Brain microvascular endothelial cell (primary cell): Measurements from ENCODE around the gene MRFAP1.
"Not testable (repeated sequence)": the region's sequence is repeated elsewhere in the genome, so short reads cannot be mapped to it uniquely, and the experiment has no call there.

Source experiments
- DNase-seq: peaks from one replicate; pipeline ENCODE4 v3.0.0-alpha.2; 2020
- H3K27ac ChIP-seq: fragments of 250-450 bp; sonication (Bioruptor Pico); 2 replicates; pipeline ENCODE4 v1.5.1; 2020; ENCODE audit warnings: mild to moderate bottlenecking, moderate library complexity
- H3K27me3 ChIP-seq: fragments of 250-450 bp; sonication (Bioruptor Pico); replicated peaks from 2 replicates; pipeline ENCODE4 v1.5.1; 2020; ENCODE audit warnings: mild to moderate bottlenecking
- H3K36me3 ChIP-seq: fragments of 250-450 bp; sonication (Bioruptor Pico); replicated peaks from 2 replicates; pipeline ENCODE4 v1.5.1; 2020; ENCODE audit warnings: mild to moderate bottlenecking
- H3K4me3 ChIP-seq: 2 replicates; pipeline ENCODE4 v1.5.1; 2011; ENCODE audit warnings: low read depth, mild to moderate bottlenecking, control low read depth, low read length, moderate library complexity
- in situ Hi-C: cut with HindIII; loops from 2 replicates; pipeline ENCODE4 v1.10.0; 2017; ENCODE audit warnings: low sequenced_read_pairs, low pct_ligation_motif_present
- TF ChIP-seq, protein P1 (sequence below): IDR thresholded peaks from 2 replicates; pipeline ENCODE4 v1.5.1; 2011; ENCODE audit warnings: low read depth, mild to moderate bottlenecking, moderate library complexity, low read length, control low read depth, inconsistent platforms; ENCODE audit errors: missing control alignments

The MRFAP1 gene

DNA sequence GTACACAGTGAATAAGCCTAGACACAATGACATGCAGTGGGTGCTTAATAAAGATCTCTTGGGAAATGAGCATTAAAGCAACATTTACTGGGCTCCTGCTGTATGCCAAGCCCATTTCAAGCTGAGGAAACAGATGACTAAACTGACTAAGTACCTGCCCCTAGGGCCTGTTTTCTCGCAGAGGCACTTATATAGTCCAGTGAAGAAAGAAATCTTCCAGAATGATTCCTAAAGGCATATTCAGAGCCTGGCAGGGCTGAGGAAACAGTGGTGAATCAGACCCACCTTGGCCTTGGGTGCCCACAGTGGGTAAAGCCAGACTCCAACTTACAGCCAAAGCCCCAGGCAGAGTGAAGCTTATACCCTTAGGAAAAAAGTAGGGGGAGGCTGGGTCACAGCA, 31.2 kb downstream of the MRFAP1 start:
- Histone ChIP-seq H3K4me3 (no peak overlapping the region), H3K27ac (no peak overlapping the region), H3K27me3 (no peaks in the 10 kb centered on the region), H3K36me3 (peaks cover 3% of the 10 kb centered on the region)
- in situ Hi-C loops, result no loop called here
- TF ChIP-seq, protein P1, sequence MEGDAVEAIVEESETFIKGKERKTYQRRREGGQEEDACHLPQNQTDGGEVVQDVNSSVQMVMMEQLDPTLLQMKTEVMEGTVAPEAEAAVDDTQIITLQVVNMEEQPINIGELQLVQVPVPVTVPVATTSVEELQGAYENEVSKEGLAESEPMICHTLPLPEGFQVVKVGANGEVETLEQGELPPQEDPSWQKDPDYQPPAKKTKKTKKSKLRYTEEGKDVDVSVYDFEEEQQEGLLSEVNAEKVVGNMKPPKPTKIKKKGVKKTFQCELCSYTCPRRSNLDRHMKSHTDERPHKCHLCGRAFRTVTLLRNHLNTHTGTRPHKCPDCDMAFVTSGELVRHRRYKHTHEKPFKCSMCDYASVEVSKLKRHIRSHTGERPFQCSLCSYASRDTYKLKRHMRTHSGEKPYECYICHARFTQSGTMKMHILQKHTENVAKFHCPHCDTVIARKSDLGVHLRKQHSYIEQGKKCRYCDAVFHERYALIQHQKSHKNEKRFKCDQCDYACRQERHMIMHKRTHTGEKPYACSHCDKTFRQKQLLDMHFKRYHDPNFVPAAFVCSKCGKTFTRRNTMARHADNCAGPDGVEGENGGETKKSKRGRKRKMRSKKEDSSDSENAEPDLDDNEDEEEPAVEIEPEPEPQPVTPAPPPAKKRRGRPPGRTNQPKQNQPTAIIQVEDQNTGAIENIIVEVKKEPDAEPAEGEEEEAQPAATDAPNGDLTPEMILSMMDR, result no peak
- no peak for DNase-seq

DNA sequence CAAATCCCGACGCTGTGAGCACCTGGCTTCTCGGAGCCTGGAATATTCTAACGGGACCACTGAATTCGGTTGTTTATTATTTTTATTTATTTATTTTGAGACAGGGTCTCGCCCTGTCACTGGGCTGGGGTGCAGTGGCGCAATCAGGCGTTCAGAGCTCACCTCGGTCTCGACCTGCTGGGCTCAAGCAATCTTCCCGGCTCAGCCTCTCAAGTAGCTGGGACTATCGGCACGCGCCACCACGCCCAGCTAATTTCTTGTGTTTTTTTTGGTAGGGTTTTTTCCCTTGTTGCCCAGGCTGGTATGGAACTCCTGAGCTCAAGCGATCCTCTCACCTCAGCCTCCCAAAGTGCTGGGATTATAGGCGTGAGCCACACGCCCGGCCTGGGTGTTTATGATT, 31.6 kb downstream of the MRFAP1 start:
- in situ Hi-C loops, result no loop called here
- DNase-seq, result no peak
- TF ChIP-seq, protein P1, result no peak
- Histone ChIP-seq H3K36me3 (peaks cover 3% of the 10 kb centered on the region), H3K27ac (no peak overlapping the region), H3K4me3 (no peak overlapping the region), H3K27me3 (no peaks in the 10 kb centered on the region)

DNA sequence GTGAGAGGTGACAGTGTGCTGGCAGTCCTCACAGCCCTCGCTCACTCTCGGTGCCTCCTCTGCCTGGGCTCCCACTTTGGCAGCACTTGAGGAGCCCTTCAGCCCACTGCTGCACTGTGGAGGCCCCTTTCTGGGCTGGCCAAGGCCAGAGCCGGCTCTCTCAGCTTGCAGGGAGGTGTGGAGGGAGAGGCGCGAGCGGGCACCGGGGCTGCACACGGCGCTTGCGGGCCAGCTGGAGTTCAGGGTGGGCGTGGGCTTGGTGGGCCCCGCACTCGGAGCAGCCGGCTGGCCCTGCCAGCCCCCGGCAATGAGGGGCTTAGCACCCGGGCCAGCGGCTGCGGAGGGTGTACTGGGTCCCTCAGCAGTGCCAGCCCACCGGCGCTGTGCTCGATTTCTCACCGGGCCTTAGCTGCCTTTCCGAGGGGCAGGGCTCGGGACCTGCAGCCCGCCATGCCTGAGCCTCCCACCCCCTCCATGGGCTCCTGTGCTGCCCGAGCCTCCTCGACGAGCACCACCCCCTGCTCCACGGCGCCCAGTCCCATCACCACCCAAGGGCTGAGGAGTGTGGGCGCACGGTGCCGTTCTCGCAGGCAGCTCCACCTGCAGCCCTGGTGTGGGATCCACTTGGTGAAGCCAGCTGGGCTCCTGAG, 32.2 kb downstream of the MRFAP1 start:
- H3K27ac ChIP-seq, H3K27me3 ChIP-seq, DNase-seq, in situ Hi-C loops, H3K4me3 ChIP-seq, H3K36me3 ChIP-seq: not testable (repeated sequence)

DNA sequence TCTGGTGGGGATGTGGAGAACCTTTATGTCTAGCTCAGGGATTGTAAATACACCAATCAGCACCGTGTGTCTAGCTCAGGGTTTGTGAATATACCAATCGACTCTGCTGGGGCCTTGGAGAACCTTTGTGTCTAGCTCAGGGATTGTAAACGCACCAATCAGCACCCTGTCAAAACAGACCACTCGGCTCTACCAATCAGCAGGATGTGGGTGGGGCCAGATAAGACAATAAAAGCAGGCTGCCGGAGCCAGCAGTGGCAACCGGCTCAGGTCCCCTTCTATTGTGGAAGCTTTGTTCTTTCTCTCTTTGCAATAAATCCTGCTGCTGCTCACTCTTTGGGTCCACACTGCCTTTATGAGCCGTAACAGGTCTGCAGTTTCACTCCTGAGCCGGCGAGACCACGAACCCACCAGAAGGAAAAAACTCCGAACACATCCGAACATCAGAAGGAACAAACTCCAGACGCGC, 32.7 kb downstream of the MRFAP1 start:
- H3K27me3 ChIP-seq, H3K36me3 ChIP-seq, in situ Hi-C loops: not testable (repeated sequence)
- Histone ChIP-seq H3K27ac (peak overlapping the region; percentile 15), H3K4me3 (peak overlapping the region; percentile 69)
- DNase-seq, result peak; percentile 39

DNA sequence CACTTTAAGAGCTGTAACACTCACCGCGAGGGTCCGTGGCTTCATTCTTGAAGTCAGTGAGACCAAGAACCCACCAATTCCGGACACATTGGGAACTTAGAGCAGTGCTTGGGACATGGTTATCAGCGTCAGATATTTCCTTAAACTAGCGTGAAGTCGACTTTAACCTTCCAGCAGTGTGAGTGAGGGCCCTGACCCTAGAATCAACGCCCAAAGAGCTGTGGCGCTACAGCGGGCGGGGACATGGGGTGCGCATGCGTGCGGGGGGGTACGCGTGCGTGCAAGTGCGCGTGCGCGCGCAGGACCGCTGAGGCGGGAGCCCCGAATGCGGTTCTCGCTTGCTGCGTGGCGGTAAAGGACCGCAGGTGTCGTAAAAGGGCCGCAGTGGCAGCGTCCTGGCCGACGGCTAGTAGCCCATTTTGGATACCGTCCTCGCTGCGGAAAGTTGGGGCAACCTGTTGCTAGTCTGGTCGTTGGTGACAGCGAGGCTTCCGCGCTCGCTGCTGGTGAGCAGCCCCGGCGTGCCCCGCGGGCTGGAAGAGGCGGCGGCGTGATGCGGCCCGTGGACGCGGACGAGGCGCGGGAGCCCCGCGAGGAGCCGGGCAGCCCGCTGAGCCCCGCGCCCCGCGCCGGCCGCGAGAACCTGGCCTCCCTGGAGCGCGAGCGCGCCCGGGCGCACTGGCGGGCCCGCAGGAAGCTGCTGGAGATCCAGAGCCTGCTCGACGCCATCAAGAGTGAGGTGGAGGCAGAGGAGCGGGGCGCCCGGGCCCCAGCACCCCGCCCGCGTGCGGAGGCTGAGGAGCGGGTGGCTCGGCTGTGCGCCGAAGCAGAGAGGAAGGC, 33.4 kb downstream of the MRFAP1 start:
- Histone ChIP-seq H3K27ac (peak overlapping the region; percentile 15), H3K36me3 (peaks cover 3% of the 10 kb centered on the region), H3K4me3 (peak overlapping the region; percentile 69), H3K27me3 (no peaks in the 10 kb centered on the region)
- in situ Hi-C loops, result no loop called here
- TF ChIP-seq, protein P1, result no peak
- peak; percentile 86 for DNase-seq

DNA sequence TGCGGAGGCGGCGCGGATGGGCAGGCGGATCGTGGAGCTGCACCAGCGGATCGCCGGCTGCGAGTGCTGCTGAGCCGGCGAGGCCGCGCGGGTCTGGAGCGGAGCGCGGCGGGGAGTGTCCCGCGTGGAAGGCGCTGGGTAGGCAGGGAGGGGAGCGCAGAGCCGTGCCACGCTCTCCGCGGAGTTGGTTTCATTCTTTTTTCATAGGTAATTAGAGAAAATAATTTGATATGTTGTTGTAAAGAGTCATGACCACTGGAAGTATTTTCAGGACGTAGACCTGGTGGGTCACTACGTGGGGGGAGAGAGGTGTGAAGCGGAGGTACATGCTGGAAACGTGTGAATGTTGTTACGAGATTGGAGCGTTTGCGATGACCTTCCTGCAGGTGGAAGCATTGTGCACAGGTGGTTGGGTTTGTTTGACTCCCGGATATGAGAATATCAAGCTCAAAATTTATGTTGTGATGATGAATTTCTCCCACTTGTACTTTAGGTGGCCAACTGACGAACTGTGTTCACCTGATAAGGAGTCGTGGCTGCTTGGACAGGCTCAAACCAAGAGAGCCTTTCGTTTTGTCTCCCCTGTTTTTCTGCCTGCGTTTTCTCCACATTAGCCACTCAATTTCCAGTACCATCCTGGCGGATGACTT, 34.1 kb downstream of the MRFAP1 start:
- H3K27ac ChIP-seq, result no peak overlapping the region
- in situ Hi-C loops, result no loop called here
- no peaks in the 10 kb centered on the region for H3K27me3 ChIP-seq
- TF ChIP-seq, protein P1, result peak; percentile 57
- H3K36me3 ChIP-seq, result peaks cover 3% of the 10 kb centered on the region
- DNase-seq, result peak; percentile 7
- peak overlapping the region; percentile 69 for H3K4me3 ChIP-seq
